Measurements from ENCODE around the gene POU2AF1. TPM values are rescaled to one million over a fixed set of nuclear protein-coding genes. Genes with fewer than 3 reads are reported as not detected.

The POU2AF1 gene
- total and polyA plus RNA-seq, 2 of the 13 experiments (the other 11 are each of a cell fraction or from before 2014, with no cell fraction given), result 1.9 to 3.6 TPM

- TF ChIP-seq DMTF1 (CRISPR knock-in tag; IDR thresholded peaks at IDR 0.05), result no peak
- no peak for TF ChIP-seq CBX2 (IDR thresholded peaks at IDR 0.05; ENCODE audit: low read depth, low read length)
- TF ChIP-seq CBX2 (CRISPR knock-in tag; IDR thresholded peaks at IDR 0.05; ENCODE audit: low read depth), result no peak
- TF ChIP-seq, protein P1, sequence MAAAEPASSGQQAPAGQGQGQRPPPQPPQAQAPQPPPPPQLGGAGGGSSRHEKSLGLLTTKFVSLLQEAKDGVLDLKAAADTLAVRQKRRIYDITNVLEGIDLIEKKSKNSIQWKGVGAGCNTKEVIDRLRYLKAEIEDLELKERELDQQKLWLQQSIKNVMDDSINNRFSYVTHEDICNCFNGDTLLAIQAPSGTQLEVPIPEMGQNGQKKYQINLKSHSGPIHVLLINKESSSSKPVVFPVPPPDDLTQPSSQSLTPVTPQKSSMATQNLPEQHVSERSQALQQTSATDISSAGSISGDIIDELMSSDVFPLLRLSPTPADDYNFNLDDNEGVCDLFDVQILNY (CRISPR knock-in tag; conservative IDR thresholded peaks at IDR 0.05), result no peak
- TF ChIP-seq ZBTB26 (CRISPR knock-in tag; IDR thresholded peaks at IDR 0.05; ENCODE audit: borderline replicate concordance), result no peak
- TF ChIP-seq ZNF547 (CRISPR knock-in tag; IDR thresholded peaks at IDR 0.05), result peak; percentile 87; the same call in 1 of the 2 replicates
- no peak for TF ChIP-seq NFIC (IDR thresholded peaks at IDR 0.05; ENCODE audit: low read length)
- TF ChIP-seq SETDB1 (CRISPR knock-in tag; IDR thresholded peaks at IDR 0.05; ENCODE audit: borderline replicate concordance), result peak; percentile 57; the same call in 1 of the 2 replicates
- peak; percentile 72; the same call in 1 of the 2 replicates for TF ChIP-seq KLF6 (CRISPR knock-in tag; IDR thresholded peaks at IDR 0.05)
- TF ChIP-seq MIER2 (CRISPR knock-in tag; IDR thresholded peaks at IDR 0.05), result peak; percentile 84
- peak; percentile 67; the same call in 1 of the 2 replicates for TF ChIP-seq NKX3-1 (CRISPR knock-in tag; IDR thresholded peaks at IDR 0.05)
- peak; percentile 79 for TF ChIP-seq ZNF256 (CRISPR knock-in tag; conservative IDR thresholded peaks at IDR 0.05)
- TF ChIP-seq EED (CRISPR knock-in tag; IDR thresholded peaks at IDR 0.05), result no peak
- peak; percentile 92; the same call in 1 of the 2 replicates for TF ChIP-seq ZBTB34 (CRISPR knock-in tag; IDR thresholded peaks at IDR 0.05)
- peak; percentile 99 for TF ChIP-seq HNF4A (CRISPR knock-in tag; IDR thresholded peaks at IDR 0.05)
- TF ChIP-seq HMGXB4 (CRISPR knock-in tag; IDR thresholded peaks at IDR 0.05; ENCODE audit: borderline replicate concordance in 1 of 2, low read depth in 1 of 2), result peak; percentile 57 to 88; a peak in 1 of 4 replicates
- TF ChIP-seq ZNF24 (IDR thresholded peaks at IDR 0.05), result no peak; the same call in 1 of the 2 replicates
- TF ChIP-seq JUND (CRISPR knock-in tag; IDR thresholded peaks at IDR 0.05), result 0 out of 2 replicates have a peak, but pooled peaks have one; percentile 70
- TF ChIP-seq PTBP1 (IDR thresholded peaks at IDR 0.05; ENCODE audit: low read depth, low read length, poor library complexity, severe bottlenecking), result no peak
Observed at GRCh38 chr11:111360150-111361043, 18.7 kb downstream of the POU2AF1 start (continued).
